Measurements from ENCODE around the gene SPSB2. TPM values are rescaled to one million over a fixed set of nuclear protein-coding genes. Genes with fewer than 3 reads are reported as not detected.

SPSB2 gene
- total RNA-seq, 4 donors from 2014 or later = 4.1 to 6.4 (median 5.7) TPM

Other genes starting within 250 kb of the SPSB2 start
- 1 to 10 TPM in 3 of 4 donors, under 1 TPM in 1; 0.82 to 4.0 (median 2.3) TPM for gene LPAR5, start 237.3 kb downstream of the SPSB2 start, total RNA-seq
- 1 to 10 TPM in 3 of 4 donors, not detected in 1; 2.4 to 4.9 (median 2.4) TPM for gene ACRBP, start 225.9 kb downstream of the SPSB2 start, total RNA-seq
- gene ING4, start 210.2 kb downstream of the SPSB2 start, total RNA-seq = 10 to 100 TPM; 13.4 to 52.9 (median 41.4) TPM
- 10 to 100 TPM; 21.8 to 34.9 (median 25.4) TPM for gene ZNF384, start 183.9 kb downstream of the SPSB2 start, total RNA-seq
- not detected for gene PIANP, start 172.5 kb downstream of the SPSB2 start, total RNA-seq
- gene COPS7A, start 149.3 kb downstream of the SPSB2 start, total RNA-seq = 10 to 100 TPM; 39.0 to 55.6 (median 45.4) TPM
- gene MLF2, start 120.2 kb downstream of the SPSB2 start, total RNA-seq = 100 to 1,000 TPM in 2 of 4 donors, 10 to 100 TPM in 2; 79.4 to 170 (median 108) TPM
- 100 to 1,000 TPM in 1 of 4 donors, 10 to 100 TPM in 3; 60.3 to 118 (median 92.0) TPM for gene PTMS, start 106.9 kb downstream of the SPSB2 start, total RNA-seq
- 1 to 10 TPM in 1 of 4 donors, under 1 TPM in 1, not detected in 2; 0.44 to 1.4 TPM for gene LAG3, start 100.8 kb downstream of the SPSB2 start, total RNA-seq
- 10 to 100 TPM; 16.4 to 65.4 (median 29.6) TPM for gene CD4, start 83.8 kb downstream of the SPSB2 start, total RNA-seq
- 1 to 10 TPM in 3 of 4 donors, under 1 TPM in 1; 0.66 to 3.1 (median 2.1) TPM for gene GPR162, start 51.5 kb downstream of the SPSB2 start, total RNA-seq
- 10 to 100 TPM in 1 of 4 donors, 1 to 10 TPM in 3; 5.6 to 11.3 (median 6.8) TPM for gene P3H3, start 44.9 kb downstream of the SPSB2 start, total RNA-seq
- gene GNB3, start 32.4 kb downstream of the SPSB2 start, total RNA-seq = under 1 TPM in 2 of 4 donors, not detected in 2; 0.38 to 0.88 TPM
- 1 to 10 TPM in 2 of 4 donors, under 1 TPM in 1, not detected in 1; 0.38 to 2.6 (median 1.9) TPM for gene CDCA3, start 22.0 kb downstream of the SPSB2 start, total RNA-seq
- 10 to 100 TPM; 22.3 to 46.7 (median 34.4) TPM for gene USP5, start 21.2 kb downstream of the SPSB2 start, total RNA-seq
- 100 to 1,000 TPM; 207 to 328 (median 256) TPM for gene TPI1, start 5.8 kb downstream of the SPSB2 start, total RNA-seq
- gene LRRC23, start 31.5 kb upstream of the SPSB2 start, total RNA-seq = 1 to 10 TPM; 3.9 to 7.9 (median 6.2) TPM
- gene ENO2, start 41.3 kb upstream of the SPSB2 start, total RNA-seq = 1 to 10 TPM; 3.4 to 6.2 (median 5.6) TPM
- gene ATN1, start 54.7 kb upstream of the SPSB2 start, total RNA-seq = 100 to 1,000 TPM in 1 of 4 donors, 10 to 100 TPM in 3; 41.3 to 136 (median 71.6) TPM
- not detected for gene RNU7-1, start 70.5 kb upstream of the SPSB2 start, total RNA-seq
- 100 to 1,000 TPM; 233 to 359 (median 280) TPM for gene C12orf57, start 70.7 kb upstream of the SPSB2 start, total RNA-seq
- 10 to 100 TPM in 3 of 4 donors, 1 to 10 TPM in 1; 9.6 to 78.0 (median 29.7) TPM for gene PTPN6, start 78.1 kb upstream of the SPSB2 start, total RNA-seq
- gene PHB2, start 97.4 kb upstream of the SPSB2 start, total RNA-seq = 100 to 1,000 TPM; 129 to 165 (median 147) TPM
- 10 to 100 TPM; 19.2 to 30.2 (median 26.8) TPM for gene EMG1, start 97.6 kb upstream of the SPSB2 start, total RNA-seq
- 10 to 100 TPM; 21.8 to 55.9 (median 27.1) TPM for gene LPCAT3, start 145.2 kb upstream of the SPSB2 start, total RNA-seq
- gene C1S, start 187.4 kb upstream of the SPSB2 start, total RNA-seq = 100 to 1,000 TPM; 328 to 926 (median 676) TPM
- gene C1R, start 219.1 kb upstream of the SPSB2 start, total RNA-seq = 100 to 1,000 TPM; 265 to 697 (median 433) TPM
- 100 to 1,000 TPM in 2 of 4 donors, 10 to 100 TPM in 2; 66.2 to 114 (median 95.8) TPM for gene C1RL, start 235.9 kb upstream of the SPSB2 start, total RNA-seq